Urinary bladder (tissue), 4 donors: ENCODE measurements around the gene SYNM. TPM values are rescaled to one million over a fixed set of nuclear protein-coding genes. Genes with fewer than 3 reads are reported as not detected.

ENCODE experiments used
- DNase-seq: peaks from one replicate; pipeline ENCODE4 v3.0.0-alpha.2; 2015; ENCODE audit errors: extremely low spot score
- H3K27ac ChIP-seq: one replicate; pipeline ENCODE4 v1.5.1; 2013; ENCODE audit warnings: low read depth, mild to moderate bottlenecking, moderate library complexity
- H3K36me3 ChIP-seq: one replicate; pipeline ENCODE4 v1.6.1; 2013; ENCODE audit warnings: mild to moderate bottlenecking, moderate library complexity; ENCODE audit not compliant: insufficient read depth
- H3K4me1 ChIP-seq: one replicate; pipeline ENCODE4 v1.6.1; 2013; ENCODE audit warnings: mild to moderate bottlenecking, moderate library complexity; ENCODE audit not compliant: insufficient read depth
- H3K4me3 ChIP-seq: one replicate; pipeline ENCODE4 v1.5.1; 2013; ENCODE audit warnings: low read depth, low read length
- WGBS: extraction: QIAGEN DNeasy Blood & Tissue Kit; methylation state at CpG from one replicate; pipeline ENCODE4 v1.1.7; 2013; 5-methylcytosine and 5-hydroxymethylcytosine counted together
- polyA plus RNA-seq: library from polyadenylated mRNA; stranded (reverse); fragments of 200-250 nt; gene quantifications from one replicate; pipeline ENCODE4 v1.2.3, GENCODE V29; 2013
- total RNA-seq: library from RNA; depleted of rRNA; stranded (reverse); fragments of >200 nt; gene quantifications from one replicate; pipeline ENCODE4 v1.2.3, GENCODE V29; 2014
- donor health status: healthy with polysubstance abuse.
- donor health status: healthy.

The SYNM gene
- total and polyA plus RNA-seq, 2 donors: 228 to 898 TPM

GRCh38 chr15:99174567-99175395 lies 69.9 kb downstream of the SYNM start:
- WGBS: 27% methylated on average over 15 of the region's 15 CpGs

GRCh38 chr15:99176757-99177156 lies 71.9 kb downstream of the SYNM start:
- Histone ChIP-seq H3K27ac (no peak overlapping the region), H3K4me3 (no peak overlapping the region), H3K4me1 (no peaks in the 10 kb centered on the region), H3K36me3 (no peaks in the 10 kb centered on the region)
- WGBS: 68% methylated on average over 2 of the region's 2 CpGs
- no peak for DNase-seq

More at GRCh38 chr15:99174567-99175395, 69.9 kb downstream of the SYNM start:
- no peaks in the 10 kb centered on the region for H3K36me3 ChIP-seq
- no peaks in the 10 kb centered on the region for H3K4me1 ChIP-seq
- no peak overlapping the region for H3K4me3 ChIP-seq
- peak overlapping the region; percentile 54 for H3K27ac ChIP-seq
- DNase-seq: no peak

- Histone ChIP-seq H3K4me3 (no peak overlapping the region), H3K4me1 (no peaks in the 10 kb centered on the region), H3K36me3 (no peaks in the 10 kb centered on the region), H3K27ac (no peak overlapping the region)
- no peak for DNase-seq
- 76% methylated on average over 2 of the region's 2 CpGs for WGBS
These were observed 72.8 kb downstream of the SYNM start for GRCh38 chr15:99177679-99178078.

- no peak overlapping the region for H3K27ac ChIP-seq
- no peak for DNase-seq
- 59% methylated on average over 3 of the region's 3 CpGs for WGBS
- H3K36me3 ChIP-seq: no peaks in the 10 kb centered on the region
- H3K4me3 ChIP-seq: no peak overlapping the region
- H3K4me1 ChIP-seq: no peaks in the 10 kb centered on the region
These were observed 75.4 kb downstream of the SYNM start for GRCh38 chr15:99180086-99180963.

- 94% methylated on average over 2 of the region's 2 CpGs for WGBS
- Histone ChIP-seq H3K27ac (no peak overlapping the region), H3K4me1 (no peaks in the 10 kb centered on the region), H3K4me3 (no peak overlapping the region), H3K36me3 (no peaks in the 10 kb centered on the region)
- DNase-seq: no peak
These were observed 76.1 kb downstream of the SYNM start for GRCh38 chr15:99180964-99181306.

GRCh38 chr15:99181545-99181971 lies 76.7 kb downstream of the SYNM start:
- H3K4me1 ChIP-seq: no peaks in the 10 kb centered on the region

GRCh38 chr15:99182791-99183190 lies 77.9 kb downstream of the SYNM start:
- no peak overlapping the region for H3K4me3 ChIP-seq
- DNase-seq: no peak
- no peak overlapping the region for H3K27ac ChIP-seq
- WGBS: 96% methylated on average over 1 of the region's 1 CpG
- no peaks in the 10 kb centered on the region for H3K36me3 ChIP-seq
- H3K4me1 ChIP-seq: no peaks in the 10 kb centered on the region

More at GRCh38 chr15:99181545-99181971, 76.7 kb downstream of the SYNM start:
- 16% methylated on average over 4 of the region's 4 CpGs for WGBS
- H3K4me3 ChIP-seq: no peak overlapping the region
- no peaks in the 10 kb centered on the region for H3K36me3 ChIP-seq
- no peak overlapping the region for H3K27ac ChIP-seq
- DNase-seq: no peak

Other genes with a start within 250 kb of the SYNM start
- not detected for gene PGPEP1L, start 97.3 kb upstream of the SYNM start, total RNA-seq
- gene PGPEP1L, start 97.3 kb upstream of the SYNM start, polyA plus RNA-seq: 0.09 TPM
- 57.0 TPM for gene TTC23, start 144.5 kb downstream of the SYNM start, total RNA-seq
- gene TTC23, start 144.5 kb downstream of the SYNM start, polyA plus RNA-seq: 17.8 TPM
- gene LRRC28, start 146.4 kb downstream of the SYNM start, total RNA-seq: 34.7 TPM
- gene LRRC28, start 146.4 kb downstream of the SYNM start, polyA plus RNA-seq: 14.3 TPM